ENCODE data around the gene NCLN.

GRCh38 chr19:3148503-3148902 lies 37.2 kb upstream of the NCLN start:
- no peak for TF ChIP-seq CTCF (IDR thresholded peaks at IDR 0.05)
- TF ChIP-seq EP300 (IDR thresholded peaks at IDR 0.05) = no peak
- TF ChIP-seq POLR2A (IDR thresholded peaks at IDR 0.05) = no peak
- TF ChIP-seq POLR2AphosphoS5 (IDR thresholded peaks at IDR 0.05) = no peak

All from stomach (tissue), 4 donors.